ENCODE results near the gene CD36.

GRCh38 chr7:80630608-80631405 lies 7.6 kb upstream of the CD36 start:
- TF ChIP-seq CTCF (conservative IDR thresholded peaks at IDR 0.05; ENCODE audit: low read depth, low read length) = no peak
- TF ChIP-seq EZH2 (IDR thresholded peaks at IDR 0.05; ENCODE audit: low read length, unreplicated experiment) = no peak

All from PC-3 (cell line).